ENCODE results near the gene DNAL1.

Gene DNAL1

DNA sequence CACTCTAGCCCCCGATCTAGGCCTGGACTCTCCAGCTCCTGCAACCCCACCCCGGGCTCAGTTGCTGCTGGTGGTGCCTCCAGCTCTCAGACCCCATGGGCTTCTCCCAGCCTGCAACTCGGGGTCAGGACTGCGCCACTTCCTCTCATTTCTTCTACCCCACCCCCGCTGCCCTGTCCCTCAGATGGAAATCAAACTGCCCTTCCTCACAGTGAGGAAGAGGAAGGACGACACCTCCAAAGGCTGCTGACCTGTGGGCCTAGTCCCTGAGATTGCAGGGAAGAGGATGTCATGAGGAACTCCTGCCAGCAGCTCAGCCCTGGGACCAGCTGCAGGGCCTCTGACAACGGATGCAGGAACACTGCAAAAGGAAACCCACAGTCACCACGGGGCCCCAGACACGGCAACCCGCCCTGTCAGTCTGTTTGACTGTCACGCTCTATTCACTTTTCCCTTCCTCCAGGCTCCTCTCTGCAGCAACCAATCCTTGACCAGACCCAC, 98.7 kb downstream of the DNAL1 start:
- DNase-seq: peak; percentile 86

GRCh38 chr14:73744175-73744867, 99.5 kb downstream of the DNAL1 start:
- no peaks in the 10 kb centered on the region for H3K9me3 ChIP-seq (ENCODE audit: insufficient read depth, low read length, severe bottlenecking)
- peaks cover 95% of the 10 kb centered on the region for H3K79me2 ChIP-seq (ENCODE audit: insufficient read depth, low read length)
- peak overlapping the region; percentile 61 for H3K9ac ChIP-seq (ENCODE audit: low read depth, low read length)
- ATAC-seq (ENCODE audit: insufficient read depth, low read depth) (no peak), DNase-seq (no peak)
- H4K20me1 ChIP-seq (ENCODE audit: insufficient read depth, low read length): peaks cover 65% of the 10 kb centered on the region
- H3K4me2 ChIP-seq (ENCODE audit: insufficient read depth, low read length): peak overlapping the region; percentile 75
- H3K36me3 ChIP-seq (ENCODE audit: insufficient read depth, low read length): peaks cover 14% of the 10 kb centered on the region
- TF ChIP-seq EZH2 (IDR thresholded peaks at IDR 0.05; ENCODE audit: borderline replicate concordance, low read depth, low read length, severe bottlenecking) (no peak), CTCF (IDR thresholded peaks at IDR 0.05; ENCODE audit: borderline replicate concordance, extremely low read depth, low read length, poor library complexity, severe bottlenecking) (no peak)
- H3K4me1 ChIP-seq (ENCODE audit: insufficient read depth, low read length): peaks cover 71% of the 10 kb centered on the region
- no peaks in the 10 kb centered on the region for H3K27me3 ChIP-seq (ENCODE audit: insufficient read depth, low read length, poor library complexity)
- H2AFZ ChIP-seq (ENCODE audit: low read depth, low read length): no peak overlapping the region
- peak overlapping the region in 1 of 2 experiments; percentile 7; a peak in 1 of 4 replicates for H3K4me3 ChIP-seq (ENCODE audit: low read depth in 1 of 2, low read length in 2 of 2)
- H3K27ac ChIP-seq (ENCODE audit: low read length): peak overlapping the region; percentile 94

More for the DNA sequence above, 98.7 kb downstream of the DNAL1 start:
- Histone ChIP-seq H3K4me3 (ENCODE audit: low read depth in 1 of 2, low read length in 2 of 2) (peak overlapping the region in 1 of 2 experiments; percentile 37; a peak in 2 of 4 replicates), H3K36me3 (ENCODE audit: insufficient read depth, low read length) (peaks cover 23% of the 10 kb centered on the region), H3K4me1 (ENCODE audit: insufficient read depth, low read length) (peaks cover 71% of the 10 kb centered on the region), H3K4me2 (ENCODE audit: insufficient read depth, low read length) (peak overlapping the region; percentile 75), H3K27me3 (ENCODE audit: insufficient read depth, low read length, poor library complexity) (no peaks in the 10 kb centered on the region), H4K20me1 (ENCODE audit: insufficient read depth, low read length) (peaks cover 74% of the 10 kb centered on the region), H3K27ac (ENCODE audit: low read length) (peak overlapping the region; percentile 94), H3K9me3 (ENCODE audit: insufficient read depth, low read length, severe bottlenecking) (no peaks in the 10 kb centered on the region), H3K79me2 (ENCODE audit: insufficient read depth, low read length) (peaks cover 95% of the 10 kb centered on the region), H2AFZ (ENCODE audit: low read depth, low read length) (no peak overlapping the region), H3K9ac (ENCODE audit: low read depth, low read length) (peak overlapping the region; percentile 61)
- TF ChIP-seq CTCF (IDR thresholded peaks at IDR 0.05; ENCODE audit: borderline replicate concordance, extremely low read depth, low read length, poor library complexity, severe bottlenecking): no peak
- no peak for TF ChIP-seq EZH2 (IDR thresholded peaks at IDR 0.05; ENCODE audit: borderline replicate concordance, low read depth, low read length, severe bottlenecking)
- peak; percentile 74 for ATAC-seq (ENCODE audit: insufficient read depth, low read depth)

DNA sequence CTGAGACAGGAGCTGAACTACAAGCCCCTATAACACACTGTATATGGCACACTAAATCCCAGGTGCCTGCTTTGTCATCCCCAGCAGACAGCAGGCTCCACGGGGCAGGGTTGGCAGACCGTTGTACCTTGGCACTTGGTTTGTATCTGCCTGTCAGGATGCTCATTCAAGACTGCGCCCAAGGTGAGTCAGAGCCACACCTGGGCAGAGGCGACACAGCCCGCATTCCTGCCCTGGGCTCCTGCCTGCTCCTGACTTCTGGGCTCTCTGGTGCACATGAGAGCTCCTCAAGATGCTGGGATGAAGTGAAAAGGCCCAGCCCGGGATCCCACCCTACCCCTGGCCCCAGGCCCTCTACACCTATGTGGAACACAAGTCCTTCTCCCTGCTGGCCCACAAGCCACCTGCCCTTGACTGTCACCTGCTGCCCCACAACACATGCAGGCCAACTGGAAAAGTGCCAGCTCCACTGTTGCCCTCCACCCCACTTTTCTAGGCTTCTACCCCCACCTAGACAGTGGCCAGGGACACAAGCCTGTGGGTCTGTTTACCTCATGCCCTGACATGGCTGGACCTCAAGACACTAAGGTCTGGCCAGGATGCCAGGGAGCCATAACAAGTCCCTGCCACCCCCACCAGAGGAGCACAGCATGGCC, 100.2 kb downstream of the DNAL1 start:
- ATAC-seq (ENCODE audit: insufficient read depth, low read depth) (no peak), DNase-seq (no peak)
- Histone ChIP-seq H2AFZ (ENCODE audit: low read depth, low read length) (no peak overlapping the region), H3K27me3 (ENCODE audit: insufficient read depth, low read length, poor library complexity) (no peaks in the 10 kb centered on the region), H4K20me1 (ENCODE audit: insufficient read depth, low read length) (peaks cover 64% of the 10 kb centered on the region), H3K27ac (ENCODE audit: low read length) (peak overlapping the region; percentile 94), H3K79me2 (ENCODE audit: insufficient read depth, low read length) (peaks cover 95% of the 10 kb centered on the region), H3K9me3 (ENCODE audit: insufficient read depth, low read length, severe bottlenecking) (no peaks in the 10 kb centered on the region), H3K4me1 (ENCODE audit: insufficient read depth, low read length) (peaks cover 72% of the 10 kb centered on the region), H3K9ac (ENCODE audit: low read depth, low read length) (peak overlapping the region; percentile 61), H3K4me2 (ENCODE audit: insufficient read depth, low read length) (peak overlapping the region; percentile 75; the same call in 1 of the 2 replicates), H3K36me3 (ENCODE audit: insufficient read depth, low read length) (peaks cover 8% of the 10 kb centered on the region), H3K4me3 (ENCODE audit: low read depth in 1 of 2, low read length in 2 of 2) (no peak overlapping the region; a peak in 1 of 4 replicates)
- TF ChIP-seq CTCF (IDR thresholded peaks at IDR 0.05; ENCODE audit: borderline replicate concordance, extremely low read depth, low read length, poor library complexity, severe bottlenecking): no peak
- TF ChIP-seq EZH2 (IDR thresholded peaks at IDR 0.05; ENCODE audit: borderline replicate concordance, low read depth, low read length, severe bottlenecking): no peak
